KMS-11 (cell line): ENCODE data around the gene MYEOV.

Experiments used
- H2AFZ ChIP-seq: fragments of 200-600 bp; sonication (generic); 2 replicates; pipeline ENCODE4 v1.6.1; 2016; ENCODE audit warnings: antibody characterized with exemption, mixed run types, low read depth
- H3K27ac ChIP-seq: fragments of 200-600 bp; sonication (generic); 2 replicates; pipeline ENCODE4 v1.6.1; 2016; ENCODE audit warnings: mild to moderate bottlenecking, mixed run types
- H3K27me3 ChIP-seq: fragments of 200-600 bp; sonication (generic); 2 replicates; pipeline ENCODE4 v1.6.1; 2017; ENCODE audit warnings: mild to moderate bottlenecking, low read depth, mixed run types, moderate library complexity; ENCODE audit not compliant: insufficient read depth
- H3K36me3 ChIP-seq: fragments of 200-600 bp; sonication (generic); 2 replicates; pipeline ENCODE4 v1.6.1; 2017; ENCODE audit warnings: mild to moderate bottlenecking, mixed run types; ENCODE audit not compliant: insufficient read depth
- H3K4me1 ChIP-seq: fragments of 200-600 bp; sonication (generic); 2 replicates; pipeline ENCODE4 v1.6.1; 2016; ENCODE audit warnings: mild to moderate bottlenecking, low read depth, mixed run types; ENCODE audit not compliant: poor library complexity, severe bottlenecking
- H3K4me2 ChIP-seq: fragments of 200-600 bp; sonication (generic); 2 replicates; pipeline ENCODE4 v1.7.0; 2016; ENCODE audit warnings: mild to moderate bottlenecking, mixed run types
- H3K4me3 ChIP-seq: fragments of 200-600 bp; sonication (generic); IDR thresholded peaks from 2 replicates; pipeline ENCODE4 v1.6.1; 2017; ENCODE audit warnings: low read depth, low read length, mixed read lengths; ENCODE audit not compliant: insufficient read depth
- H3K79me2 ChIP-seq: fragments of 200-600 bp; sonication (generic); 2 replicates; pipeline ENCODE4 v1.6.1; 2016; ENCODE audit warnings: low read depth, mixed run types; ENCODE audit not compliant: insufficient read depth
- H3K9ac ChIP-seq: fragments of 200-600 bp; sonication (generic); 2 replicates; pipeline ENCODE4 v1.6.1; 2016; ENCODE audit warnings: mild to moderate bottlenecking, mixed run types
- H4K20me1 ChIP-seq: fragments of 200-600 bp; sonication (generic); 2 replicates; pipeline ENCODE4 v1.6.1; 2016; ENCODE audit warnings: mild to moderate bottlenecking, mixed run types; ENCODE audit not compliant: insufficient read depth
- TF ChIP-seq, protein P1 (sequence below): fragments of 200-600 bp; sonication (generic); conservative IDR thresholded peaks from 2 replicates; pipeline ENCODE4 v1.6.1; 2017; ENCODE audit warnings: low read depth, mild to moderate bottlenecking, antibody characterized with exemption, low read length, moderate library complexity, mixed read lengths

The MYEOV gene

DNA sequence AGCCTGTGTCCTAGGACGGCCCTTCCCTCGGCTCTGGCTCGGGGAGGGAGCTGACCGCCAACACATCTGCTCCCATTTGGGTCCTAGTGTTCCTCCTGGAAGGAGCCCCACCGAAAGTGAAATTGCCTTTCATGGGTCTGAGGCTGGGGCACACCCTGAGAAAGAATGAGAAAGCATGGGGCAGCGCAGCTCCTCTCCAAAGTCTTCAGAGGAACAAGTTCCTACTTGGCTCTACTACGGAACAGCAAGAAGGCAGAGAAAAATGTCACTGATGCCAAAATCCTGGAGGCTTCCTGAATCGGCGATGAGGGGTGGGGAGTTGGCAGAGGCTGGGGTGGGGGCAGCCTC is 41.5 kb upstream of the MYEOV start:
- Histone ChIP-seq H3K4me3 (no peak overlapping the region), H3K79me2 (no peaks in the 10 kb centered on the region), H3K27me3 (peaks cover 4% of the 10 kb centered on the region; the same call in 1 of the 2 replicates), H3K27ac (no peak overlapping the region), H4K20me1 (no peaks in the 10 kb centered on the region), H2AFZ (no peak overlapping the region), H3K4me2 (no peak overlapping the region), H3K4me1 (no peaks in the 10 kb centered on the region), H3K36me3 (no peaks in the 10 kb centered on the region), H3K9ac (no peak overlapping the region)
- TF ChIP-seq, protein P1, sequence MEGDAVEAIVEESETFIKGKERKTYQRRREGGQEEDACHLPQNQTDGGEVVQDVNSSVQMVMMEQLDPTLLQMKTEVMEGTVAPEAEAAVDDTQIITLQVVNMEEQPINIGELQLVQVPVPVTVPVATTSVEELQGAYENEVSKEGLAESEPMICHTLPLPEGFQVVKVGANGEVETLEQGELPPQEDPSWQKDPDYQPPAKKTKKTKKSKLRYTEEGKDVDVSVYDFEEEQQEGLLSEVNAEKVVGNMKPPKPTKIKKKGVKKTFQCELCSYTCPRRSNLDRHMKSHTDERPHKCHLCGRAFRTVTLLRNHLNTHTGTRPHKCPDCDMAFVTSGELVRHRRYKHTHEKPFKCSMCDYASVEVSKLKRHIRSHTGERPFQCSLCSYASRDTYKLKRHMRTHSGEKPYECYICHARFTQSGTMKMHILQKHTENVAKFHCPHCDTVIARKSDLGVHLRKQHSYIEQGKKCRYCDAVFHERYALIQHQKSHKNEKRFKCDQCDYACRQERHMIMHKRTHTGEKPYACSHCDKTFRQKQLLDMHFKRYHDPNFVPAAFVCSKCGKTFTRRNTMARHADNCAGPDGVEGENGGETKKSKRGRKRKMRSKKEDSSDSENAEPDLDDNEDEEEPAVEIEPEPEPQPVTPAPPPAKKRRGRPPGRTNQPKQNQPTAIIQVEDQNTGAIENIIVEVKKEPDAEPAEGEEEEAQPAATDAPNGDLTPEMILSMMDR, result no peak

DNA sequence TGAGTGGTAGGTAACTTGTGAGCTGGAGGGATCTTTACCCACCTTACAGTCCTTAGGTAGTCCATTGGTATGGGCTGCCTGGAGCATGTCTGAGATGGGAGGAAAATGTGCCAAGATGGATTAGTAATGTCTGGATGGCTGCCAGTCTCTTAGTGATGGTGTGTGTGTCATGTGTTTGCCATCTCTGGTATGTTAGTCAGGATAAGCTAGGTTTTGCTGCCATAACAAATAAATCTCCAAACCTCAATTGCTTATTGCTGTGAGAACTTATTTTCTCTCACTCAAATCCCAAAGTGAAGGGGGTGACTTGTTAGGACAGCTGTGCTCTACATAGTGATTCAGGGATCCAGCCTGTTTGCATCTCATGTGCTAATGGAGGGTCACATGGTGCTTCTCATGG is 40.9 kb upstream of the MYEOV start:
- H2AFZ ChIP-seq, result no peak overlapping the region
- H3K4me3 ChIP-seq, result no peak overlapping the region
- TF ChIP-seq, protein P1, result no peak
- no peak overlapping the region for H3K4me2 ChIP-seq
- no peak overlapping the region for H3K27ac ChIP-seq
- no peak overlapping the region for H3K9ac ChIP-seq
- H3K36me3 ChIP-seq, result no peaks in the 10 kb centered on the region
- H3K27me3 ChIP-seq, result peaks cover 3% of the 10 kb centered on the region; the same call in 1 of the 2 replicates
- no peaks in the 10 kb centered on the region for H3K79me2 ChIP-seq
- no peaks in the 10 kb centered on the region for H4K20me1 ChIP-seq
- H3K4me1 ChIP-seq, result no peaks in the 10 kb centered on the region

DNA sequence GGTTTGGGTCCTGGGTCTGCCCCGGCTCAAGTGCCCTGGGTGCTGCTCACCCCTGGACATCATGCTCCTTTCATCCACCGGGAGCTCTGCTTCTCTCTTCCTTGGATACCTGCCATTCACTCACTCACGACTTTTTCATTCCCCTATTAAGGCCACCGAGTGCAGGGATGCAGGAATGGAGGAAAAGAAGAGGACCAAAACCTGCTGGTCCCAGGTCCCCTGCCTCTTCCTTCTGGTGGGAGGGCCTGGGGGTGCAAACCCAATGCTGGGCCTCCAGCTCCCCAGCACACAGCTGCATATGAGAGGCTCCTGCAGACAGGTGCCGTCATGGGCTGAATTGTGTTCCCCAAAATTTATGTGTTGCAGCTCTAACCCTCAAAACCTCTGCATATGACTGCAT is 36.8 kb upstream of the MYEOV start:
- TF ChIP-seq, protein P1, result no peak
- H3K36me3 ChIP-seq, result no peaks in the 10 kb centered on the region
- H3K27ac ChIP-seq, result no peak overlapping the region

DNA sequence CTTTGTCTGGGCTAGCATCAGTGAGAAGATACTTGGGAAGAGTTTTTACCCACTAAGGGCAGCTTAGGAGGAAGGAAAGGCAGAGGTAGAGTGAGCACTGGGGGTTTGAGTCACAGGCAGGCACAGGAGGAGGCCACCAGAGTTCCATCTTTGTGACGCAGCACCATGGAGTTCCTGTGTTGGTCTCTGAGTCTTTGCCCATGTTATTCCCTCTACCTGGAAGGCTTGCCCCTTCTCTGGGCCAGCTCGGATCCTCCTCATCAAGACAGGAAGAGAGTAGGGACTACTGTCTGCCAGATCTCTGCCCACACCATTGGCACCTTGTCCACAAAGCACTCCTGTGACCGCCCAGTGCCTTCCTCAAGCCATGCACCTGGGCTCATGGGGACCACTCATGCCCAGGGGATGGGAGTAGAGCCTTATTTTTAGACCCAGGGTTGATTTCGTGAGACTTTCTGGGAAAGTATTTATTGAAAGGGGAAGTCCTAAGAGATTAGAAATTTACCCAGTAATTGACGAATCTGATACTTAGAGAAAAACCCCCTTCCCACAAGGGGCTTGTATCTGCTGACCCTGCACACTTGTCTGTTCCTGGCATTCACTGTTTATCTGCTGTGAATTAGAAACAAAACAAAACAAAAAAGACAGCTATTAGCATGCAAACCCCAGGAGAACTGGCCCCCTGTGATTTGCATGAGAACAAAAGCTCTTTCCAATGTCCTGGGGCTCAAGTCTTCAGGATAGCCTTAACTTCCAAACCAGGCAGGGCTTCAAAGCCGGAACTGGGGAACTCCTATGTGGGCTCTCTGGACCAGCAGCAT is 35.9 kb upstream of the MYEOV start:
- Histone ChIP-seq H2AFZ (no peak overlapping the region), H3K79me2 (no peaks in the 10 kb centered on the region), H3K4me1 (no peaks in the 10 kb centered on the region), H3K36me3 (no peaks in the 10 kb centered on the region), H4K20me1 (no peaks in the 10 kb centered on the region), H3K27me3 (peaks cover 7% of the 10 kb centered on the region; the same call in 1 of the 2 replicates), H3K27ac (no peak overlapping the region), H3K4me2 (no peak overlapping the region), H3K9ac (no peak overlapping the region), H3K4me3 (no peak overlapping the region)
- TF ChIP-seq, protein P1, result no peak

More for the DNA sequence above, 36.8 kb upstream of the MYEOV start:
- Histone ChIP-seq H2AFZ (no peak overlapping the region), H4K20me1 (no peaks in the 10 kb centered on the region), H3K27me3 (peaks cover 7% of the 10 kb centered on the region; the same call in 1 of the 2 replicates), H3K4me1 (no peaks in the 10 kb centered on the region), H3K4me3 (no peak overlapping the region), H3K9ac (no peak overlapping the region), H3K79me2 (no peaks in the 10 kb centered on the region), H3K4me2 (no peak overlapping the region)
